WTC11 (cell line): Measurements from ENCODE around the gene KCNB1. TPM values are rescaled to one million over a fixed set of nuclear protein-coding genes. Genes with fewer than 3 reads are reported as not detected.

ENCODE experiments used
- ATAC-seq: fragments of 200-7000 bp; cut with Tn5 transposase; 2 replicates; pipeline ENCODE4 v1.10.0; 2021; ENCODE audit warnings: mild to moderate bottlenecking, moderate library complexity
- CTCF ChIA-PET: fragments of 300-600 bp; sonication (Branson Sonifier 250); formaldehyde crosslinking; loops from one replicate; lab custom pipeline; 2021; ENCODE audit warnings: antibody characterized with exemption; lab: Charles Lee
- POLR2A ChIA-PET: fragments of 350-600 bp; sonication (Branson Sonifier 250); formaldehyde crosslinking; loops from one replicate; lab custom pipeline; 2021; ENCODE audit warnings: antibody characterized with exemption; lab: Charles Lee
- DNase-seq: peaks from one replicate; pipeline ENCODE4 v3.0.0; 2021; ENCODE audit warnings: low spot score
- H3K27ac Mint-ChIP-seq: 2 replicates; pipeline ENCODE4 v1.8.0; 2021; ENCODE audit warnings: mixed read lengths
- H3K27me3 Mint-ChIP-seq: 2 replicates; pipeline ENCODE4 v1.8.0; 2021; ENCODE audit warnings: low read depth, mild to moderate bottlenecking, moderate library complexity, mixed read lengths
- H3K36me3 Mint-ChIP-seq: 2 replicates; pipeline ENCODE4 v1.8.0; 2021; ENCODE audit warnings: mixed read lengths
- H3K4me1 Mint-ChIP-seq: 2 replicates; pipeline ENCODE4 v1.8.0; 2022; ENCODE audit warnings: mixed read lengths
- H3K4me3 Mint-ChIP-seq: 2 replicates; pipeline ENCODE4 v1.8.0; 2021; ENCODE audit warnings: mild to moderate bottlenecking, moderate library complexity, mixed read lengths
- H3K9me3 Mint-ChIP-seq: 2 replicates; pipeline ENCODE4 v1.8.0; 2021; ENCODE audit warnings: mixed read lengths
- ATF1 ChIP-seq: sonication (generic); formaldehyde crosslinking; IDR thresholded peaks from 2 replicates; pipeline ENCODE4 v1.8.1; 2023; ENCODE audit warnings: mild to moderate bottlenecking, moderate library complexity, missing genetic modification reagents
- CBFB ChIP-seq: sonication (generic); formaldehyde crosslinking; IDR thresholded peaks from 2 replicates; pipeline ENCODE4 v1.8.1; 2022; ENCODE audit warnings: mild to moderate bottlenecking, low read depth, missing genetic modification reagents
- CREB1 ChIP-seq: sonication (generic); formaldehyde crosslinking; IDR thresholded peaks from 2 replicates; pipeline ENCODE4 v1.8.0; 2023; ENCODE audit warnings: mild to moderate bottlenecking, missing genetic modification reagents
- ETV6 ChIP-seq: sonication (generic); formaldehyde crosslinking; IDR thresholded peaks from 2 replicates; pipeline ENCODE4 v1.8.1; 2022; ENCODE audit warnings: mild to moderate bottlenecking, missing genetic modification reagents
- FOXK1 ChIP-seq: sonication (generic); formaldehyde crosslinking; IDR thresholded peaks from 2 replicates; pipeline ENCODE4 v1.8.0; 2022; ENCODE audit warnings: mild to moderate bottlenecking, moderate library complexity, missing genetic modification reagents
- FOXP1 ChIP-seq: sonication (generic); formaldehyde crosslinking; IDR thresholded peaks from 2 replicates; pipeline ENCODE4 v1.8.0; 2022; ENCODE audit warnings: missing genetic modification reagents, mild to moderate bottlenecking, moderate library complexity, borderline replicate concordance
- JUN ChIP-seq: sonication (generic); formaldehyde crosslinking; IDR thresholded peaks from 2 replicates; pipeline ENCODE4 v1.8.0; 2023; ENCODE audit warnings: mild to moderate bottlenecking, missing genetic modification reagents
- KAT7 ChIP-seq: sonication (generic); formaldehyde crosslinking; IDR thresholded peaks from 2 replicates; pipeline ENCODE4 v1.8.1; 2023; ENCODE audit warnings: missing genetic modification reagents, mild to moderate bottlenecking, borderline replicate concordance
- NR1H2 ChIP-seq: sonication (generic); formaldehyde crosslinking; IDR thresholded peaks from 2 replicates; pipeline ENCODE4 v1.9.0; 2021; ENCODE audit warnings: mild to moderate bottlenecking, moderate library complexity, missing genetic modification reagents
- NR3C1 ChIP-seq: sonication (generic); formaldehyde crosslinking; conservative IDR thresholded peaks from 2 replicates; pipeline ENCODE4 v1.8.1; 2023; ENCODE audit warnings: low read depth, mild to moderate bottlenecking, missing genetic modification reagents
- PRRX2 ChIP-seq: fragments of 250-450 bp; sonication (Bioruptor Pico); IDR thresholded peaks from 2 replicates; pipeline ENCODE4 v1.8.0; 2021; ENCODE audit warnings: mild to moderate bottlenecking
- SMAD4 ChIP-seq: sonication (generic); formaldehyde crosslinking; IDR thresholded peaks from 2 replicates; pipeline ENCODE4 v1.8.0; 2022; ENCODE audit warnings: mild to moderate bottlenecking, missing genetic modification reagents
- TEAD1 ChIP-seq: sonication (generic); formaldehyde crosslinking; IDR thresholded peaks from 2 replicates; pipeline ENCODE4 v1.8.0; 2022; ENCODE audit warnings: mild to moderate bottlenecking, missing genetic modification reagents
- TP53 ChIP-seq: sonication (generic); formaldehyde crosslinking; IDR thresholded peaks from 2 replicates; pipeline ENCODE4 v1.8.1; 2023; ENCODE audit warnings: mild to moderate bottlenecking, missing genetic modification reagents
- ZNF121 ChIP-seq: sonication (generic); formaldehyde crosslinking; IDR thresholded peaks from 2 replicates; pipeline ENCODE4 v1.8.0; 2023; ENCODE audit warnings: missing genetic modification reagents
- ZNF423 ChIP-seq: fragments of 250-450 bp; sonication (Bioruptor Pico); IDR thresholded peaks from 2 replicates; pipeline ENCODE4 v2.1.2; 2022; ENCODE audit warnings: mild to moderate bottlenecking, moderate library complexity
- total RNA-seq: library from RNA; stranded (reverse); gene quantifications from 3 replicates; pipeline ENCODE4 v1.2.3, GENCODE V29; 2021
- TF ChIP-seq, protein P1 (sequence below): sonication (generic); formaldehyde crosslinking; IDR thresholded peaks from 2 replicates; pipeline ENCODE4 v1.8.1; 2022; ENCODE audit warnings: missing genetic modification reagents, borderline replicate concordance
- TF ChIP-seq, protein P2 (sequence below): sonication (generic); formaldehyde crosslinking; IDR thresholded peaks from 2 replicates; pipeline ENCODE4 v1.8.1; 2023; ENCODE audit warnings: mild to moderate bottlenecking, missing genetic modification reagents
- TF ChIP-seq, protein P3 (sequence below): sonication (generic); formaldehyde crosslinking; IDR thresholded peaks from 2 replicates; pipeline ENCODE4 v1.8.0; 2022; ENCODE audit warnings: mild to moderate bottlenecking, missing genetic modification reagents
- TF ChIP-seq, protein P4 (sequence below): sonication (generic); formaldehyde crosslinking; IDR thresholded peaks from 2 replicates; pipeline ENCODE4 v1.8.1; 2022; ENCODE audit warnings: mild to moderate bottlenecking, missing genetic modification reagents, moderate library complexity, borderline replicate concordance
- TF ChIP-seq, protein P5 (sequence below): sonication (generic); formaldehyde crosslinking; IDR thresholded peaks from 2 replicates; pipeline ENCODE4 v1.8.1; 2023; ENCODE audit warnings: mild to moderate bottlenecking, missing genetic modification reagents
- TF ChIP-seq, protein P6 (sequence below): sonication (generic); formaldehyde crosslinking; IDR thresholded peaks from 2 replicates; pipeline ENCODE4 v1.8.0; 2022; ENCODE audit warnings: missing genetic modification reagents
- TF ChIP-seq, protein P7 (sequence below): sonication (generic); formaldehyde crosslinking; conservative IDR thresholded peaks from 2 replicates; pipeline ENCODE4 v1.8.1; 2023; ENCODE audit warnings: mild to moderate bottlenecking, low read depth, missing genetic modification reagents, moderate library complexity

The KCNB1 gene
- total RNA-seq, 1 experiment from 2014 or later = 1.1 TPM

DNA sequence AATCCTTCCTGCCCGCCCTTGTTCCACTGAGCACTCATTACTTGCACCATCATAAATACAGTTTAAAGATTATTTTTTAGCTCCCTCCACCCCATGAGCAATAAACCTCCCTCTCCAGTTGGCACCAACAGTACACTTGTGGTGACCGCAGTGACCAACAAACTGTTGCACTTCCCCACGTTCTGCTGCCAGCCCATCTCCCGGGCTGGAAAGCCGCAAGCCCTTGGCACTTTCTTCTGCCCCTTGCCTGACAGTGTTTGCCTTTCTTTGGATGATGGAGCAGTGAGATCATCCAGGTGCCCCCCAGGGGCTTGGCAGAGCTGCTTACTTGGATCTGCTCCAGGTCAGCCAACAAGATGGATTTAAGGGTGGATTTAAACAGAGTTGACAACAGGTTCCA lies 21.6 kb downstream of the KCNB1 start:
- Mint-ChIP-seq H3K27me3 (peaks cover 4% of the 10 kb centered on the region; the same call in 1 of the 2 replicates), H3K9me3 (no peaks in the 10 kb centered on the region), H3K4me1 (no peaks in the 10 kb centered on the region), H3K4me3 (no peak overlapping the region), H3K27ac (no peak overlapping the region), H3K36me3 (no peaks in the 10 kb centered on the region)
- POLR2A ChIA-PET = interaction anchor here (0.6 kb wide), 1 partner anchor 89 kb away, joined by 3 read pairs; no protein-coding TSS in a partner anchor
- ATAC-seq (no peak), DNase-seq (no peak)
- CTCF ChIA-PET = no interaction called here
- no peak for TF ChIP-seq ZNF121
- no peak for TF ChIP-seq CBFB (CRISPR knock-in tag)
- TF ChIP-seq SMAD4 (CRISPR knock-in tag) = no peak
- no peak for TF ChIP-seq KAT7 (CRISPR knock-in tag)
- no peak for TF ChIP-seq JUN (CRISPR knock-in tag)
- no peak for TF ChIP-seq TP53 (CRISPR knock-in tag)
- TF ChIP-seq, protein P1, sequence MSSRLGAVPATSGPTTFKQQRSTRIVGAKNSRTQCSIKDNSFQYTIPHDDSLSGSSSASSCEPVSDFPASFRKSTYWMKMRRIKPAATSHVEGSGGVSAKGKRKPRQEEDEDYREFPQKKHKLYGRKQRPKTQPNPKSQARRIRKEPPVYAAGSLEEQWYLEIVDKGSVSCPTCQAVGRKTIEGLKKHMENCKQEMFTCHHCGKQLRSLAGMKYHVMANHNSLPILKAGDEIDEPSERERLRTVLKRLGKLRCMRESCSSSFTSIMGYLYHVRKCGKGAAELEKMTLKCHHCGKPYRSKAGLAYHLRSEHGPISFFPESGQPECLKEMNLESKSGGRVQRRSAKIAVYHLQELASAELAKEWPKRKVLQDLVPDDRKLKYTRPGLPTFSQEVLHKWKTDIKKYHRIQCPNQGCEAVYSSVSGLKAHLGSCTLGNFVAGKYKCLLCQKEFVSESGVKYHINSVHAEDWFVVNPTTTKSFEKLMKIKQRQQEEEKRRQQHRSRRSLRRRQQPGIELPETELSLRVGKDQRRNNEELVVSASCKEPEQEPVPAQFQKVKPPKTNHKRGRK = no peak
- TF ChIP-seq FOXK1 (CRISPR knock-in tag) = no peak
- TF ChIP-seq, protein P2, sequence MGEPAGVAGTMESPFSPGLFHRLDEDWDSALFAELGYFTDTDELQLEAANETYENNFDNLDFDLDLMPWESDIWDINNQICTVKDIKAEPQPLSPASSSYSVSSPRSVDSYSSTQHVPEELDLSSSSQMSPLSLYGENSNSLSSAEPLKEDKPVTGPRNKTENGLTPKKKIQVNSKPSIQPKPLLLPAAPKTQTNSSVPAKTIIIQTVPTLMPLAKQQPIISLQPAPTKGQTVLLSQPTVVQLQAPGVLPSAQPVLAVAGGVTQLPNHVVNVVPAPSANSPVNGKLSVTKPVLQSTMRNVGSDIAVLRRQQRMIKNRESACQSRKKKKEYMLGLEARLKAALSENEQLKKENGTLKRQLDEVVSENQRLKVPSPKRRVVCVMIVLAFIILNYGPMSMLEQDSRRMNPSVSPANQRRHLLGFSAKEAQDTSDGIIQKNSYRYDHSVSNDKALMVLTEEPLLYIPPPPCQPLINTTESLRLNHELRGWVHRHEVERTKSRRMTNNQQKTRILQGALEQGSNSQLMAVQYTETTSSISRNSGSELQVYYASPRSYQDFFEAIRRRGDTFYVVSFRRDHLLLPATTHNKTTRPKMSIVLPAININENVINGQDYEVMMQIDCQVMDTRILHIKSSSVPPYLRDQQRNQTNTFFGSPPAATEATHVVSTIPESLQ = no peak
- TF ChIP-seq TEAD1 (CRISPR knock-in tag) = no peak
- TF ChIP-seq, protein P3, sequence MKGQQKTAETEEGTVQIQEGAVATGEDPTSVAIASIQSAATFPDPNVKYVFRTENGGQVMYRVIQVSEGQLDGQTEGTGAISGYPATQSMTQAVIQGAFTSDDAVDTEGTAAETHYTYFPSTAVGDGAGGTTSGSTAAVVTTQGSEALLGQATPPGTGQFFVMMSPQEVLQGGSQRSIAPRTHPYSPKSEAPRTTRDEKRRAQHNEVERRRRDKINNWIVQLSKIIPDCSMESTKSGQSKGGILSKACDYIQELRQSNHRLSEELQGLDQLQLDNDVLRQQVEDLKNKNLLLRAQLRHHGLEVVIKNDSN (CRISPR knock-in tag) = no peak
- no peak for TF ChIP-seq PRRX2 (CRISPR knock-in tag)
- no peak for TF ChIP-seq NR1H2 (CRISPR knock-in tag)

DNA sequence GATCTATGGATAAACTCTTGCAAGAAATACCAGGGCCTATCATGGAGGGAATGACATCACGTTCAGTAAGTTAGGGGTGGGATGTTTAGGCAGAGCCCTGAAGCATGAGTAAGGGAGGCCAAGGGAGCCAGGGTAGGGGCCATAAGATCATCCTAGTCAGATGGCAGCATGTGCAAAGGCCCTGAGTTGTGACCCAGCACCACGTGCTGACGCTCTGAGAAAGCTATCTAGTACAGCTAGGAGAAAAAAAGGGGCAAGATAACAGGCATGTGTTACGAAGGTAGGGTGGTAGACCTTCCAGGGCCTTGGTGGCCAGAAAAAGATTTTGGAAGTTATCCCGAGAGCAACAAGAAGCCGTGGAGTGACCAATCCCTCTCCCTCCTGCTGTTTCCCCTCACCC lies 22.3 kb downstream of the KCNB1 start:
- CTCF ChIA-PET = no interaction called here
- Mint-ChIP-seq H3K27me3 (peaks cover 4% of the 10 kb centered on the region; the same call in 1 of the 2 replicates), H3K4me1 (no peaks in the 10 kb centered on the region), H3K27ac (no peak overlapping the region), H3K4me3 (no peak overlapping the region), H3K9me3 (no peaks in the 10 kb centered on the region), H3K36me3 (no peaks in the 10 kb centered on the region)
- TF ChIP-seq, protein P4, sequence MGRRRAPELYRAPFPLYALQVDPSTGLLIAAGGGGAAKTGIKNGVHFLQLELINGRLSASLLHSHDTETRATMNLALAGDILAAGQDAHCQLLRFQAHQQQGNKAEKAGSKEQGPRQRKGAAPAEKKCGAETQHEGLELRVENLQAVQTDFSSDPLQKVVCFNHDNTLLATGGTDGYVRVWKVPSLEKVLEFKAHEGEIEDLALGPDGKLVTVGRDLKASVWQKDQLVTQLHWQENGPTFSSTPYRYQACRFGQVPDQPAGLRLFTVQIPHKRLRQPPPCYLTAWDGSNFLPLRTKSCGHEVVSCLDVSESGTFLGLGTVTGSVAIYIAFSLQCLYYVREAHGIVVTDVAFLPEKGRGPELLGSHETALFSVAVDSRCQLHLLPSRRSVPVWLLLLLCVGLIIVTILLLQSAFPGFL (CRISPR knock-in tag) = no peak
- TF ChIP-seq FOXP1 = no peak
- no peak for TF ChIP-seq NR3C1 (CRISPR knock-in tag)
- TF ChIP-seq, protein P5, sequence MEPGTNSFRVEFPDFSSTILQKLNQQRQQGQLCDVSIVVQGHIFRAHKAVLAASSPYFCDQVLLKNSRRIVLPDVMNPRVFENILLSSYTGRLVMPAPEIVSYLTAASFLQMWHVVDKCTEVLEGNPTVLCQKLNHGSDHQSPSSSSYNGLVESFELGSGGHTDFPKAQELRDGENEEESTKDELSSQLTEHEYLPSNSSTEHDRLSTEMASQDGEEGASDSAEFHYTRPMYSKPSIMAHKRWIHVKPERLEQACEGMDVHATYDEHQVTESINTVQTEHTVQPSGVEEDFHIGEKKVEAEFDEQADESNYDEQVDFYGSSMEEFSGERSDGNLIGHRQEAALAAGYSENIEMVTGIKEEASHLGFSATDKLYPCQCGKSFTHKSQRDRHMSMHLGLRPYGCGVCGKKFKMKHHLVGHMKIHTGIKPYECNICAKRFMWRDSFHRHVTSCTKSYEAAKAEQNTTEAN (CRISPR knock-in tag) = no peak
- no peak for TF ChIP-seq ATF1
- TF ChIP-seq ETV6 = no peak
- TF ChIP-seq, protein P6, sequence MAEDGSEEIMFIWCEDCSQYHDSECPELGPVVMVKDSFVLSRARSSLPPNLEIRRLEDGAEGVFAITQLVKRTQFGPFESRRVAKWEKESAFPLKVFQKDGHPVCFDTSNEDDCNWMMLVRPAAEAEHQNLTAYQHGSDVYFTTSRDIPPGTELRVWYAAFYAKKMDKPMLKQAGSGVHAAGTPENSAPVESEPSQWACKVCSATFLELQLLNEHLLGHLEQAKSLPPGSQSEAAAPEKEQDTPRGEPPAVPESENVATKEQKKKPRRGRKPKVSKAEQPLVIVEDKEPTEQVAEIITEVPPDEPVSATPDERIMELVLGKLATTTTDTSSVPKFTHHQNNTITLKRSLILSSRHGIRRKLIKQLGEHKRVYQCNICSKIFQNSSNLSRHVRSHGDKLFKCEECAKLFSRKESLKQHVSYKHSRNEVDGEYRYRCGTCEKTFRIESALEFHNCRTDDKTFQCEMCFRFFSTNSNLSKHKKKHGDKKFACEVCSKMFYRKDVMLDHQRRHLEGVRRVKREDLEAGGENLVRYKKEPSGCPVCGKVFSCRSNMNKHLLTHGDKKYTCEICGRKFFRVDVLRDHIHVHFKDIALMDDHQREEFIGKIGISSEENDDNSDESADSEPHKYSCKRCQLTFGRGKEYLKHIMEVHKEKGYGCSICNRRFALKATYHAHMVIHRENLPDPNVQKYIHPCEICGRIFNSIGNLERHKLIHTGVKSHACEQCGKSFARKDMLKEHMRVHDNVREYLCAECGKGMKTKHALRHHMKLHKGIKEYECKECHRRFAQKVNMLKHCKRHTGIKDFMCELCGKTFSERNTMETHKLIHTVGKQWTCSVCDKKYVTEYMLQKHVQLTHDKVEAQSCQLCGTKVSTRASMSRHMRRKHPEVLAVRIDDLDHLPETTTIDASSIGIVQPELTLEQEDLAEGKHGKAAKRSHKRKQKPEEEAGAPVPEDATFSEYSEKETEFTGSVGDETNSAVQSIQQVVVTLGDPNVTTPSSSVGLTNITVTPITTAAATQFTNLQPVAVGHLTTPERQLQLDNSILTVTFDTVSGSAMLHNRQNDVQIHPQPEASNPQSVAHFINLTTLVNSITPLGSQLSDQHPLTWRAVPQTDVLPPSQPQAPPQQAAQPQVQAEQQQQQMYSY (CRISPR knock-in tag) = no peak
- TF ChIP-seq, protein P7, sequence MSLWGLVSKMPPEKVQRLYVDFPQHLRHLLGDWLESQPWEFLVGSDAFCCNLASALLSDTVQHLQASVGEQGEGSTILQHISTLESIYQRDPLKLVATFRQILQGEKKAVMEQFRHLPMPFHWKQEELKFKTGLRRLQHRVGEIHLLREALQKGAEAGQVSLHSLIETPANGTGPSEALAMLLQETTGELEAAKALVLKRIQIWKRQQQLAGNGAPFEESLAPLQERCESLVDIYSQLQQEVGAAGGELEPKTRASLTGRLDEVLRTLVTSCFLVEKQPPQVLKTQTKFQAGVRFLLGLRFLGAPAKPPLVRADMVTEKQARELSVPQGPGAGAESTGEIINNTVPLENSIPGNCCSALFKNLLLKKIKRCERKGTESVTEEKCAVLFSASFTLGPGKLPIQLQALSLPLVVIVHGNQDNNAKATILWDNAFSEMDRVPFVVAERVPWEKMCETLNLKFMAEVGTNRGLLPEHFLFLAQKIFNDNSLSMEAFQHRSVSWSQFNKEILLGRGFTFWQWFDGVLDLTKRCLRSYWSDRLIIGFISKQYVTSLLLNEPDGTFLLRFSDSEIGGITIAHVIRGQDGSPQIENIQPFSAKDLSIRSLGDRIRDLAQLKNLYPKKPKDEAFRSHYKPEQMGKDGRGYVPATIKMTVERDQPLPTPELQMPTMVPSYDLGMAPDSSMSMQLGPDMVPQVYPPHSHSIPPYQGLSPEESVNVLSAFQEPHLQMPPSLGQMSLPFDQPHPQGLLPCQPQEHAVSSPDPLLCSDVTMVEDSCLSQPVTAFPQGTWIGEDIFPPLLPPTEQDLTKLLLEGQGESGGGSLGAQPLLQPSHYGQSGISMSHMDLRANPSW = no peak
- no peak for TF ChIP-seq CREB1
- TF ChIP-seq TEAD1 (CRISPR knock-in tag) = no peak
- no peak for TF ChIP-seq ZNF423 (CRISPR knock-in tag)
- POLR2A ChIA-PET = interaction anchor here (0.6 kb wide), 1 partner anchor 90 kb away, joined by 3 read pairs; no protein-coding TSS in a partner anchor
- DNase-seq = no peak
- no peak for ATAC-seq
